Osteocyte (in vitro differentiated cells): ENCODE data around the gene GDPD5. TPM values are rescaled to one million over a fixed set of nuclear protein-coding genes. Genes with fewer than 3 reads are reported as not detected.
A peak's percentile ranks its signal among the peaks of the same experiment; 100 is the strongest.

Experiments
- DNase-seq: peaks from one replicate; pipeline ENCODE4 v3.0.0; 2021; ENCODE audit warnings: mixed read lengths; ENCODE audit not compliant: unreplicated experiment; ENCODE audit errors: extremely low spot score
- H3K27ac Mint-ChIP-seq: one replicate; pipeline ENCODE4 v1.8.0; 2021; ENCODE audit warnings: mild to moderate bottlenecking, mixed read lengths; ENCODE audit not compliant: unreplicated experiment
- H3K27me3 Mint-ChIP-seq: one replicate; pipeline ENCODE4 v1.8.0; 2021; ENCODE audit warnings: mixed read lengths; ENCODE audit not compliant: unreplicated experiment
- H3K36me3 Mint-ChIP-seq: one replicate; pipeline ENCODE4 v1.8.0; 2021; ENCODE audit warnings: mixed read lengths; ENCODE audit not compliant: unreplicated experiment
- H3K4me1 Mint-ChIP-seq: one replicate; pipeline ENCODE4 v1.8.0; 2021; ENCODE audit warnings: mixed read lengths; ENCODE audit not compliant: unreplicated experiment
- H3K4me3 Mint-ChIP-seq: one replicate; pipeline ENCODE4 v1.8.0; 2021; ENCODE audit warnings: mild to moderate bottlenecking, moderate library complexity, mixed read lengths; ENCODE audit not compliant: unreplicated experiment
- H3K9me3 Mint-ChIP-seq: one replicate; pipeline ENCODE4 v1.8.0; 2021; ENCODE audit warnings: mixed read lengths; ENCODE audit not compliant: unreplicated experiment
- CTCF ChIP-seq: fragments of 200-600 bp; sonication (generic); IDR thresholded peaks from 2 replicates; pipeline ENCODE4 v1.5.0; 2021; ENCODE audit warnings: antibody characterized with exemption, mild to moderate bottlenecking, moderate library complexity
- total RNA-seq: library from RNA; stranded (reverse); gene quantifications from 2 replicates; pipeline ENCODE4 v1.2.1, GENCODE V29; 2021

Gene GDPD5
- total RNA-seq, 1 donor from 2014 or later, result 3.1 TPM

GRCh38 chr11:75565221-75565814, 39.6 kb upstream of the GDPD5 start:
- H3K27ac Mint-ChIP-seq, result peak overlapping the region; percentile 98
- peaks cover 44% of the 10 kb centered on the region for H3K4me1 Mint-ChIP-seq
- no peak for TF ChIP-seq CTCF
- H3K9me3 Mint-ChIP-seq, result no peaks in the 10 kb centered on the region
- H3K27me3 Mint-ChIP-seq, result no peaks in the 10 kb centered on the region
- no peak for DNase-seq
- peaks cover 23% of the 10 kb centered on the region for H3K36me3 Mint-ChIP-seq
- H3K4me3 Mint-ChIP-seq, result peak overlapping the region; percentile 97

GRCh38 chr11:75563978-75564552, 38.3 kb upstream of the GDPD5 start:
- no peaks in the 10 kb centered on the region for H3K9me3 Mint-ChIP-seq
- H3K4me1 Mint-ChIP-seq, result peaks cover 56% of the 10 kb centered on the region
- H3K27ac Mint-ChIP-seq, result peak overlapping the region; percentile 98

GRCh38 chr11:75563501-75563977, 37.8 kb upstream of the GDPD5 start:
- no peak for TF ChIP-seq CTCF
- Mint-ChIP-seq H3K9me3 (no peaks in the 10 kb centered on the region), H3K27ac (peak overlapping the region; percentile 98), H3K4me3 (peak overlapping the region; percentile 97), H3K27me3 (no peaks in the 10 kb centered on the region), H3K36me3 (peaks cover 13% of the 10 kb centered on the region), H3K4me1 (peaks cover 62% of the 10 kb centered on the region)
- no peak for DNase-seq

More at GRCh38 chr11:75563978-75564552, 38.3 kb upstream of the GDPD5 start:
- DNase-seq, result peak; percentile 93
- Mint-ChIP-seq H3K27me3 (no peaks in the 10 kb centered on the region), H3K36me3 (peaks cover 18% of the 10 kb centered on the region), H3K4me3 (peak overlapping the region; percentile 97)
- TF ChIP-seq CTCF, result peak; percentile 65

GRCh38 chr11:75562836-75563484, 37.2 kb upstream of the GDPD5 start:
- H3K9me3 Mint-ChIP-seq, result no peaks in the 10 kb centered on the region
- no peak for DNase-seq
- no peak for TF ChIP-seq CTCF
- no peaks in the 10 kb centered on the region for H3K27me3 Mint-ChIP-seq
- peaks cover 67% of the 10 kb centered on the region for H3K4me1 Mint-ChIP-seq
- peaks cover 8% of the 10 kb centered on the region for H3K36me3 Mint-ChIP-seq
- peak overlapping the region; percentile 98 for H3K27ac Mint-ChIP-seq
- H3K4me3 Mint-ChIP-seq, result peak overlapping the region; percentile 97
